Hepatocyte (in vitro differentiated cells): ENCODE measurements around the gene SLC1A1. TPM values are rescaled to one million over a fixed set of nuclear protein-coding genes. Genes with fewer than 3 reads are reported as not detected.

Experiments used
- DNase-seq: peaks from one replicate; pipeline ENCODE4 v3.0.0-alpha.2; 2016; ENCODE audit warnings: low spot score
- H2AFZ ChIP-seq: fragments of 200-600 bp; sonication (generic); 2 replicates; pipeline ENCODE4 v1.6.0; 2016; ENCODE audit warnings: antibody characterized with exemption, mild to moderate bottlenecking
- H3K27ac ChIP-seq: fragments of 200-600 bp; sonication (generic); 2 replicates; pipeline ENCODE4 v1.5.1; 2016; ENCODE audit warnings: mild to moderate bottlenecking
- H3K27me3 ChIP-seq: fragments of 200-600 bp; sonication (generic); 2 replicates; pipeline ENCODE4 v1.6.1; 2016
- H3K36me3 ChIP-seq: fragments of 200-600 bp; sonication (generic); replicated peaks from 2 replicates; pipeline ENCODE4 v1.5.1; 2016; ENCODE audit warnings: low read depth; ENCODE audit not compliant: insufficient read depth
- H3K4me1 ChIP-seq: fragments of 200-600 bp; sonication (generic); 2 replicates; pipeline ENCODE4 v1.5.1; 2016; ENCODE audit warnings: mild to moderate bottlenecking, moderate library complexity; ENCODE audit not compliant: insufficient read depth
- H3K4me2 ChIP-seq: fragments of 200-600 bp; sonication (generic); 2 replicates; pipeline ENCODE4 v1.6.0; 2016
- H3K4me3 ChIP-seq: fragments of 200-600 bp; sonication (generic); 2 replicates; pipeline ENCODE4 v1.5.1; 2016; ENCODE audit warnings: mild to moderate bottlenecking
- H3K79me2 ChIP-seq: fragments of 200-600 bp; sonication (generic); 2 replicates; pipeline ENCODE4 v1.6.0; 2017; ENCODE audit warnings: mild to moderate bottlenecking
- H3K9me2 ChIP-seq: fragments of 200-600 bp; sonication (generic); replicated peaks from 2 replicates; pipeline ENCODE4 v1.6.0; 2017; ENCODE audit warnings: mild to moderate bottlenecking; ENCODE audit not compliant: insufficient read depth
- H3K9me3 ChIP-seq: fragments of 200-600 bp; sonication (generic); 2 replicates; pipeline ENCODE4 v1.5.1; 2016; ENCODE audit warnings: low read depth, mild to moderate bottlenecking
- H4K20me1 ChIP-seq: fragments of 200-600 bp; sonication (generic); 2 replicates; pipeline ENCODE4 v1.6.0; 2016; ENCODE audit warnings: mild to moderate bottlenecking; ENCODE audit not compliant: insufficient read depth, poor library complexity, severe bottlenecking
- EZH2 ChIP-seq: fragments of 200-600 bp; sonication (generic); IDR thresholded peaks from 2 replicates; pipeline ENCODE4 v1.6.1; 2016; ENCODE audit warnings: antibody characterized with exemption, mild to moderate bottlenecking, borderline replicate concordance
- EZH2phosphoT487 ChIP-seq: fragments of 200-600 bp; sonication (generic); IDR thresholded peaks from one replicate; pipeline ENCODE4 v1.6.1; 2018; ENCODE audit warnings: antibody characterized with exemption, mild to moderate bottlenecking, low read depth, moderate library complexity; ENCODE audit not compliant: unreplicated experiment, severe bottlenecking
- WGBS: methylation state at CpG from one replicate; pipeline ENCODE4 v1.1.6; 2016; ENCODE audit warnings: low lambda C conversion rate; ENCODE audit errors: missing lambda C conversion rate; 5-methylcytosine and 5-hydroxymethylcytosine counted together
- polyA plus RNA-seq: library from polyadenylated mRNA; unstranded; fragments of >200 nt; fragmentation: Nextera tagmentation; extraction: Ambion mirVana; gene quantifications from 2 replicates; pipeline ENCODE4 v1.2.1, GENCODE V29; 2016
- total RNA-seq: library from RNA; depleted of rRNA; stranded (reverse); fragments of >200 nt; gene quantifications from 2 replicates; pipeline ENCODE4 v1.2.3, GENCODE V29; 2014
- TF ChIP-seq, protein P1 (sequence below): fragments of 200-600 bp; sonication (generic); IDR thresholded peaks from 2 replicates; pipeline ENCODE4 v1.5.1; 2016; ENCODE audit warnings: antibody characterized with exemption, mild to moderate bottlenecking; ENCODE audit not compliant: poor library complexity

SLC1A1 gene
- total and polyA plus RNA-seq, 2 experiments from 2014 or later, result 36.1 to 50.7 TPM

DNA sequence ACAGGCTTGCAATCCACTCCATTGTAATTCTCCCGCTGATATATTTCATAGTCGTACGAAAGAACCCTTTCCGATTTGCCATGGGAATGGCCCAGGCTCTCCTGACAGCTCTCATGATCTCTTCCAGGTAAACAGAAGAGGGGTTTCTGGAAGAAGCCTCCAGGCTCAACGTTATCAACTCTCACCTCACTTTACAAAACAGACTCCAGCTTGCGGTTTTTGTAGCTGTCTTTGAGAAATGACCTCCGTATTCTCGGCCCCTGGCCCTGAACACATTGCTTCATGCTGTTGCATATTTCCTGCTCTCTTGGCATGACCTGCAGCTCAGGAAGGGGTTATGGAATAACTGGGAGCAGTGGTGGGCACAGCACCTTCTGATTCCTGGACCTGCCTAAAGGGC is 85.7 kb downstream of the SLC1A1 start:
- no peaks in the 10 kb centered on the region for H3K4me1 ChIP-seq
- H3K4me2 ChIP-seq, result no peak overlapping the region
- H3K27ac ChIP-seq, result no peak overlapping the region
- H3K36me3 ChIP-seq, result no peaks in the 10 kb centered on the region
- WGBS, result 66% methylated on average over 8 of the region's 8 CpGs
- no peaks in the 10 kb centered on the region for H3K9me2 ChIP-seq
- TF ChIP-seq EZH2, result no peak
- TF ChIP-seq EZH2phosphoT487, result no peak
- TF ChIP-seq, protein P1, sequence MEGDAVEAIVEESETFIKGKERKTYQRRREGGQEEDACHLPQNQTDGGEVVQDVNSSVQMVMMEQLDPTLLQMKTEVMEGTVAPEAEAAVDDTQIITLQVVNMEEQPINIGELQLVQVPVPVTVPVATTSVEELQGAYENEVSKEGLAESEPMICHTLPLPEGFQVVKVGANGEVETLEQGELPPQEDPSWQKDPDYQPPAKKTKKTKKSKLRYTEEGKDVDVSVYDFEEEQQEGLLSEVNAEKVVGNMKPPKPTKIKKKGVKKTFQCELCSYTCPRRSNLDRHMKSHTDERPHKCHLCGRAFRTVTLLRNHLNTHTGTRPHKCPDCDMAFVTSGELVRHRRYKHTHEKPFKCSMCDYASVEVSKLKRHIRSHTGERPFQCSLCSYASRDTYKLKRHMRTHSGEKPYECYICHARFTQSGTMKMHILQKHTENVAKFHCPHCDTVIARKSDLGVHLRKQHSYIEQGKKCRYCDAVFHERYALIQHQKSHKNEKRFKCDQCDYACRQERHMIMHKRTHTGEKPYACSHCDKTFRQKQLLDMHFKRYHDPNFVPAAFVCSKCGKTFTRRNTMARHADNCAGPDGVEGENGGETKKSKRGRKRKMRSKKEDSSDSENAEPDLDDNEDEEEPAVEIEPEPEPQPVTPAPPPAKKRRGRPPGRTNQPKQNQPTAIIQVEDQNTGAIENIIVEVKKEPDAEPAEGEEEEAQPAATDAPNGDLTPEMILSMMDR, result no peak
- no peak overlapping the region for H3K4me3 ChIP-seq
- no peak overlapping the region for H2AFZ ChIP-seq
- no peak for DNase-seq
- H3K27me3 ChIP-seq, result no peaks in the 10 kb centered on the region
- H3K9me3 ChIP-seq, result no peaks in the 10 kb centered on the region
- no peaks in the 10 kb centered on the region for H4K20me1 ChIP-seq
- no peaks in the 10 kb centered on the region for H3K79me2 ChIP-seq

DNA sequence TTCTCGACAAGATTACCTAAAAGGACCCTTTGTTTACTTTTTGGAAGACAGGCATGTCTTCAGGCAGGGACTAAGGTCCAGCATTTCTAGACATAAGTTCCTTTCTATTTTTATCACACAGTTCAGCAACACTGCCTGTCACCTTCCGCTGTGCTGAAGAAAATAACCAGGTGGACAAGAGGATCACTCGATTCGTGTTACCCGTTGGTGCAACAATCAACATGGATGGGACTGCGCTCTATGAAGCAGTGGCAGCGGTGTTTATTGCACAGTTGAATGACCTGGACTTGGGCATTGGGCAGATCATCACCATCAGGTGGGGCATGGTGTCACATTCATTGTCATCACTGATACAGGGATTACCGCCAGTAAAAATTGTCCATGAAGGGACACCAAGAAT is 86.2 kb downstream of the SLC1A1 start:
- DNase-seq, result no peak
- Histone ChIP-seq H4K20me1 (no peaks in the 10 kb centered on the region), H2AFZ (no peak overlapping the region), H3K4me2 (no peak overlapping the region), H3K9me2 (no peaks in the 10 kb centered on the region), H3K79me2 (no peaks in the 10 kb centered on the region), H3K4me3 (no peak overlapping the region), H3K4me1 (no peaks in the 10 kb centered on the region), H3K36me3 (no peaks in the 10 kb centered on the region), H3K27me3 (no peaks in the 10 kb centered on the region), H3K9me3 (no peaks in the 10 kb centered on the region), H3K27ac (no peak overlapping the region)
- WGBS, result 87% methylated on average over 8 of the region's 8 CpGs
- TF ChIP-seq, protein P1, result no peak
- TF ChIP-seq EZH2 (no peak), EZH2phosphoT487 (no peak)

DNA sequence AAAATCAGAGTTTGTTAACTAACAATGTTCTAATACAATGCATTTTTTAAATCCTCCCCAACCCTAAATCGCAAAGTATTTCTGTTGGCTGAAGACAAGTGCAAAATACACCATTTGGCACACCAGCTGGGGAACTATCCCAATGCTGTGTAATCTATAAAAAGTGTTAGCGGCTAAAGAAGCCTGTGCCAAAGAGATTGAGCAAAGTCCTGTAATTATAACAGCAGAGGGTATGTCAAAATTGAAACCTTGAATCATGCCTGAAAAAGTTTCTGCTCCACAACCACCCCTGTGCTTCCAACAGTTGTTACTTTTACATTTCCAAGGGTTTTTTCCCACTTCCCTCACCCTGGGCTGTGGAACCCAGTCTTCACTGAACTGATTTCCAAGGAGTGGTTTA is 88.7 kb downstream of the SLC1A1 start:
- no peaks in the 10 kb centered on the region for H3K9me2 ChIP-seq
- H4K20me1 ChIP-seq, result no peaks in the 10 kb centered on the region
- WGBS, result 98% methylated on average over 2 of the region's 2 CpGs
- no peaks in the 10 kb centered on the region for H3K27me3 ChIP-seq
- H3K4me1 ChIP-seq, result no peaks in the 10 kb centered on the region
- TF ChIP-seq EZH2phosphoT487 (no peak), EZH2 (no peak)
- TF ChIP-seq, protein P1, result no peak
- H3K36me3 ChIP-seq, result no peaks in the 10 kb centered on the region
- H3K4me2 ChIP-seq, result no peak overlapping the region
- no peaks in the 10 kb centered on the region for H3K9me3 ChIP-seq
- H3K27ac ChIP-seq, result no peak overlapping the region
- H3K79me2 ChIP-seq, result no peaks in the 10 kb centered on the region
- DNase-seq, result no peak
- H3K4me3 ChIP-seq, result no peak overlapping the region
- no peak overlapping the region for H2AFZ ChIP-seq
